ENCODE results near the gene KLHL29. TPM values are rescaled to one million over a fixed set of nuclear protein-coding genes. Genes with fewer than 3 reads are reported as not detected.

Gene KLHL29
- total RNA-seq, 2 experiments from 2014 or later = 0.23 to 0.66 TPM

- POLR2A ChIA-PET = no interaction called here
- CTCF ChIA-PET (ENCODE audit: unreplicated experiment) = no interaction called here
Observed at GRCh38 chr2:23497536-23497935, 112.6 kb downstream of the KLHL29 start.

GRCh38 chr2:23498943-23499342, 114.0 kb downstream of the KLHL29 start:
- Histone ChIP-seq H2AFZ (ENCODE audit: low read length) (no peak overlapping the region), H3K27ac (ENCODE audit: low read depth, low read length, poor library complexity, severe bottlenecking) (no peak overlapping the region), H3K4me3 (ENCODE audit: low read depth, low read length, poor library complexity, severe bottlenecking) (no peak overlapping the region), H4K20me1 (ENCODE audit: insufficient read depth, low read length) (no peaks in the 10 kb centered on the region; the same call in 1 of the 2 replicates), H3K4me1 (ENCODE audit: insufficient read depth, low read length, poor library complexity, severe bottlenecking) (no peaks in the 10 kb centered on the region), H3K79me2 (ENCODE audit: insufficient read depth, low read depth, low read length) (no peaks in the 10 kb centered on the region), H3K4me2 (ENCODE audit: low read length) (no peak overlapping the region), H3K9me3 (ENCODE audit: low read length) (no peaks in the 10 kb centered on the region), H3K36me3 (ENCODE audit: insufficient read depth, low read length) (no peaks in the 10 kb centered on the region), H3K9me2 (ENCODE audit: insufficient read depth, low read length) (no peaks in the 10 kb centered on the region)
- TF ChIP-seq, protein P1, sequence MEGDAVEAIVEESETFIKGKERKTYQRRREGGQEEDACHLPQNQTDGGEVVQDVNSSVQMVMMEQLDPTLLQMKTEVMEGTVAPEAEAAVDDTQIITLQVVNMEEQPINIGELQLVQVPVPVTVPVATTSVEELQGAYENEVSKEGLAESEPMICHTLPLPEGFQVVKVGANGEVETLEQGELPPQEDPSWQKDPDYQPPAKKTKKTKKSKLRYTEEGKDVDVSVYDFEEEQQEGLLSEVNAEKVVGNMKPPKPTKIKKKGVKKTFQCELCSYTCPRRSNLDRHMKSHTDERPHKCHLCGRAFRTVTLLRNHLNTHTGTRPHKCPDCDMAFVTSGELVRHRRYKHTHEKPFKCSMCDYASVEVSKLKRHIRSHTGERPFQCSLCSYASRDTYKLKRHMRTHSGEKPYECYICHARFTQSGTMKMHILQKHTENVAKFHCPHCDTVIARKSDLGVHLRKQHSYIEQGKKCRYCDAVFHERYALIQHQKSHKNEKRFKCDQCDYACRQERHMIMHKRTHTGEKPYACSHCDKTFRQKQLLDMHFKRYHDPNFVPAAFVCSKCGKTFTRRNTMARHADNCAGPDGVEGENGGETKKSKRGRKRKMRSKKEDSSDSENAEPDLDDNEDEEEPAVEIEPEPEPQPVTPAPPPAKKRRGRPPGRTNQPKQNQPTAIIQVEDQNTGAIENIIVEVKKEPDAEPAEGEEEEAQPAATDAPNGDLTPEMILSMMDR (conservative IDR thresholded peaks at IDR 0.05; ENCODE audit: low read length) = no peak
- no peak for TF ChIP-seq EZH2phosphoT487 (IDR thresholded peaks at IDR 0.05; ENCODE audit: borderline replicate concordance, low read depth, low read length)
- intact Hi-C loops (cut with micrococcal nuclease; ENCODE audit: unreplicated experiment) = no loop called here
- CTCF ChIA-PET (ENCODE audit: unreplicated experiment) = no interaction called here
- POLR2A ChIA-PET = interaction anchor here (0.6 kb wide), 1 partner anchor 450 kb away, joined by 3 read pairs; no protein-coding TSS in a partner anchor
- DNase-seq (ENCODE audit: low spot score) = no peak
- no TSS peak for BruUV-seq (replicated peaks)

More at GRCh38 chr2:23497536-23497935, 112.6 kb downstream of the KLHL29 start:
- H3K9me3 ChIP-seq (ENCODE audit: low read length) = no peaks in the 10 kb centered on the region
- H3K27ac ChIP-seq (ENCODE audit: low read depth, low read length, poor library complexity, severe bottlenecking) = no peak overlapping the region
- H3K4me2 ChIP-seq (ENCODE audit: low read length) = no peak overlapping the region
- H3K4me3 ChIP-seq (ENCODE audit: low read depth, low read length, poor library complexity, severe bottlenecking) = no peak overlapping the region
- no peaks in the 10 kb centered on the region for H3K4me1 ChIP-seq (ENCODE audit: insufficient read depth, low read length, poor library complexity, severe bottlenecking)
- no peaks in the 10 kb centered on the region for H3K9me2 ChIP-seq (ENCODE audit: insufficient read depth, low read length)
- TF ChIP-seq, protein P1 (conservative IDR thresholded peaks at IDR 0.05; ENCODE audit: low read length) = no peak
- TF ChIP-seq EZH2phosphoT487 (IDR thresholded peaks at IDR 0.05; ENCODE audit: borderline replicate concordance, low read depth, low read length) = no peak
- DNase-seq (ENCODE audit: low spot score) = no peak
- H4K20me1 ChIP-seq (ENCODE audit: insufficient read depth, low read length) = no peaks in the 10 kb centered on the region; the same call in 1 of the 2 replicates
- no peak overlapping the region for H2AFZ ChIP-seq (ENCODE audit: low read length)
- H3K79me2 ChIP-seq (ENCODE audit: insufficient read depth, low read depth, low read length) = no peaks in the 10 kb centered on the region
- H3K36me3 ChIP-seq (ENCODE audit: insufficient read depth, low read length) = no peaks in the 10 kb centered on the region
- BruUV-seq (replicated peaks) = no TSS peak
- intact Hi-C loops (cut with micrococcal nuclease; ENCODE audit: unreplicated experiment) = no loop called here

- CTCF ChIA-PET (ENCODE audit: unreplicated experiment) = no interaction called here
- intact Hi-C loops (cut with micrococcal nuclease; ENCODE audit: unreplicated experiment) = no loop called here
- Histone ChIP-seq H3K9me2 (ENCODE audit: insufficient read depth, low read length) (no peaks in the 10 kb centered on the region), H4K20me1 (ENCODE audit: insufficient read depth, low read length) (no peaks in the 10 kb centered on the region; the same call in 1 of the 2 replicates), H3K36me3 (ENCODE audit: insufficient read depth, low read length) (no peaks in the 10 kb centered on the region), H2AFZ (ENCODE audit: low read length) (no peak overlapping the region), H3K4me1 (ENCODE audit: insufficient read depth, low read length, poor library complexity, severe bottlenecking) (no peaks in the 10 kb centered on the region), H3K27ac (ENCODE audit: low read depth, low read length, poor library complexity, severe bottlenecking) (no peak overlapping the region), H3K4me2 (ENCODE audit: low read length) (no peak overlapping the region), H3K9me3 (ENCODE audit: low read length) (no peaks in the 10 kb centered on the region), H3K4me3 (ENCODE audit: low read depth, low read length, poor library complexity, severe bottlenecking) (no peak overlapping the region), H3K79me2 (ENCODE audit: insufficient read depth, low read depth, low read length) (no peaks in the 10 kb centered on the region)
- POLR2A ChIA-PET = no interaction called here
- no TSS peak for BruUV-seq (replicated peaks)
- no peak for DNase-seq (ENCODE audit: low spot score)
- TF ChIP-seq, protein P1 (conservative IDR thresholded peaks at IDR 0.05; ENCODE audit: low read length) = no peak
- no peak for TF ChIP-seq EZH2phosphoT487 (IDR thresholded peaks at IDR 0.05; ENCODE audit: borderline replicate concordance, low read depth, low read length)
Observed at GRCh38 chr2:23499439-23499838, 114.5 kb downstream of the KLHL29 start.

Data from OCI-LY7 (cell line).